ENCODE data around the gene MCM8. TPM values are rescaled to one million over a fixed set of nuclear protein-coding genes. Genes with fewer than 3 reads are reported as not detected.

MCM8 gene
- 1 to 10 TPM; 3.9 to 5.2 (median 4.5) TPM for total RNA-seq

DNA sequence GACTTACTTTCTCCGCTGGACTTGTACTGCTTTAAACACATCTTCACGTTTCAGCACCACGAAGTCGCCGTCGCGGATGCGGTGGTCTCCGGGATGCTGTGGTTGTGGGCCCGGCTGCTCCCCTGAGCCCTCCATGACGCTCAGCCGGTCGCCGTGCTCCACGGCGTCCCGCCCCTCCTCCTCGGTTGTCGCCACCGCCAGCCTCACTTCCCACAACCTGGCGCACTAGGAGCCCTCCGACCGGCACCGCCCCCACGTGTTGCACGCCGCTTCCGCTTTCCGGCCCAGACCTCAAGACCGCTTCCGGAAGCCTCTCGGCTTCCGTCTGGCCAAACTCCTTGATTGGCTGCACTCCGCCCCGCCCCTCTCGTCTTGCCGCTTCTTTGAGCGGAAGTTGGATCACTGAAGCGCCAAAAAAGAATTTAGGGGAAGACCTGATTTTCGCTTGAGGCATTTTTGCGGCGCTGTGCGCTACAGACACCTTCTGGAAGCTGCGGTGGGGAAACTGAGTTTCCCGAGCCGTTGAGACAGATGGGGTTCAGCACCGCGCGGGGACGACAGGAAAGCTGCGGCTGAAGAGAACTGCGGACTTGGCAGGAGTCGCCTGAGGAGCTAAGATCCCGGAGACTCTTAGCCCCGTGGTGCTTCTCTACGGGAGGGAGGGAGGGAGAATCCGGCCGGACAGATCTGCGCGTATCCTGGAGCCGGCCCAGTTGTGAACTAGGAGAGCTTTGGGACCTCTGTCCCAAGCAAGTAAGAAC, at the start of gene MCM8, which contains the start of gene TRMT6:
TSS of gene MCM8 (plus strand) at position 382 of the 761 bp plus-strand sequence. CDS start 1,364 bp downstream, outside the sequence.
TSS of gene TRMT6 (minus strand) at position 263 of the 761 bp plus-strand sequence. CDS start at position 135, 128 bp downstream.
- 0 to 1% methylated on average over 23 to 48 of the region's 61 CpGs for WGBS, 2 donors
- Histone ChIP-seq H3K4me1 (peaks cover 12 to 14% of the 10 kb centered on the region in 2 donors), H3K27me3 (no peaks in the 10 kb centered on the region), H3K9me3 (no peaks in the 10 kb centered on the region), H3K36me3 (peaks cover under 1 to 4% of the 10 kb centered on the region in 2 donors), H3K4me3 (replicated peaks in 1 of 3) (peak within 1 kb of the TSS; percentile 34 to 85 (median 58)), H3K27ac (peak within 1 kb of the TSS in 2 of 3 donors; percentile 7 to 52)
- intact Hi-C loops (cut with DNase I) = no loop called here
- TF ChIP-seq, protein P1, sequence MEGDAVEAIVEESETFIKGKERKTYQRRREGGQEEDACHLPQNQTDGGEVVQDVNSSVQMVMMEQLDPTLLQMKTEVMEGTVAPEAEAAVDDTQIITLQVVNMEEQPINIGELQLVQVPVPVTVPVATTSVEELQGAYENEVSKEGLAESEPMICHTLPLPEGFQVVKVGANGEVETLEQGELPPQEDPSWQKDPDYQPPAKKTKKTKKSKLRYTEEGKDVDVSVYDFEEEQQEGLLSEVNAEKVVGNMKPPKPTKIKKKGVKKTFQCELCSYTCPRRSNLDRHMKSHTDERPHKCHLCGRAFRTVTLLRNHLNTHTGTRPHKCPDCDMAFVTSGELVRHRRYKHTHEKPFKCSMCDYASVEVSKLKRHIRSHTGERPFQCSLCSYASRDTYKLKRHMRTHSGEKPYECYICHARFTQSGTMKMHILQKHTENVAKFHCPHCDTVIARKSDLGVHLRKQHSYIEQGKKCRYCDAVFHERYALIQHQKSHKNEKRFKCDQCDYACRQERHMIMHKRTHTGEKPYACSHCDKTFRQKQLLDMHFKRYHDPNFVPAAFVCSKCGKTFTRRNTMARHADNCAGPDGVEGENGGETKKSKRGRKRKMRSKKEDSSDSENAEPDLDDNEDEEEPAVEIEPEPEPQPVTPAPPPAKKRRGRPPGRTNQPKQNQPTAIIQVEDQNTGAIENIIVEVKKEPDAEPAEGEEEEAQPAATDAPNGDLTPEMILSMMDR (IDR thresholded peaks at IDR 0.05) = no peak
- peak in 1 of 2 donors; percentile 50 for TF ChIP-seq POLR2A (IDR thresholded peaks at IDR 0.05)
- DNase-seq = peak; percentile 98

DNA sequence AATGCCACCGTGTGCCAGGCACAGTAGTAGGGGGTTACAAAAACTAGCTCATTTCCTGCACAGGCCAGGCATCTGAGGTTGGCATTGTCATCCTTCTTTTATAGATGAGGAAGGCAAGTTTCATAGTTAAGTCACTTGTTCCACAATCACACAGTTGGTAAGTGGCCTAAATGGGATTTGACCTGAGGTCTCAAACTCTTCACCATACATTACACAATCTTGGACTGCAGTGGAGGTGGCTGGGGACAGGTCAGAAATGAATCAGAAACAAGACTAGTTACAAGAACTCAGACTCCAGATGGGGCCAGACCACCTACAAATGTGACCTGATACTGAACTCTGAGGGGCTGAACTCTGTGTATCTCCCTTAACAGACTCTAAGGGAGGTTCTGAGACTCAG, 49.5 kb upstream of the MCM8 start:
- Histone ChIP-seq H3K27ac (no peak overlapping the region), H3K36me3 (no peaks in the 10 kb centered on the region), H3K27me3 (no peaks in the 10 kb centered on the region), H3K4me3 (replicated peaks in 1 of 3) (no peak overlapping the region), H3K4me1 (no peaks in the 10 kb centered on the region), H3K9me3 (no peaks in the 10 kb centered on the region)
- intact Hi-C loops (cut with DNase I) = no loop called here
- 82 to 83% methylated on average over 1 of the region's 1 CpG for WGBS, 2 donors
- TF ChIP-seq, protein P1 (IDR thresholded peaks at IDR 0.05) = no peak
- TF ChIP-seq POLR2A (IDR thresholded peaks at IDR 0.05) = no peak
- DNase-seq = no peak

DNA sequence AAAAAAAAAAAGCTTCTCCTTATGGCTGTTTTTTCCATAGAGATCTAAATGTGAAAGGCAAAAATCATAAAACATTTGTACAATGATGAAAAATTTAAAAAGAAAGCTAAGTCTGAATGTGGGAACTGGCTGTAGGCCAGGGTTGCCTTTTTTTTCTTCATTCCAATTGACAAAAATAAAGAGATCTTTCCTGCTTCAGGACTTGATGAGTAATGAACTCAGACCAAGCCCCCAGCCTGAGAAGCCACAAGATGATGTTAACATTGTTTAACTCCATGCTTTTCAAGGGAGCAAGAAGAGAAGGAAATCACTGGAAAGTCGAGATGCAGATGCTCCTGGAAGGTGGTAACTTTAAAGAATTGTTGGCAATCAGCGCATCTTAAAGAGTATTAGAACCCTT, 41.5 kb upstream of the MCM8 start:
- 65 to 70% methylated on average over 2 of the region's 2 CpGs for WGBS, 2 donors
- intact Hi-C loops (cut with DNase I) = no loop called here
- TF ChIP-seq, protein P1 (IDR thresholded peaks at IDR 0.05) = no peak
- TF ChIP-seq POLR2A (IDR thresholded peaks at IDR 0.05) = no peak
- H3K4me3 ChIP-seq (replicated peaks in 1 of 3) = no peak overlapping the region
- H3K9me3 ChIP-seq = no peaks in the 10 kb centered on the region
- no peaks in the 10 kb centered on the region for H3K27me3 ChIP-seq
- no peaks in the 10 kb centered on the region for H3K36me3 ChIP-seq
- peaks cover 0 to 5% of the 10 kb centered on the region in 2 donors for H3K4me1 ChIP-seq
- DNase-seq = no peak
- no peak overlapping the region for H3K27ac ChIP-seq

DNA sequence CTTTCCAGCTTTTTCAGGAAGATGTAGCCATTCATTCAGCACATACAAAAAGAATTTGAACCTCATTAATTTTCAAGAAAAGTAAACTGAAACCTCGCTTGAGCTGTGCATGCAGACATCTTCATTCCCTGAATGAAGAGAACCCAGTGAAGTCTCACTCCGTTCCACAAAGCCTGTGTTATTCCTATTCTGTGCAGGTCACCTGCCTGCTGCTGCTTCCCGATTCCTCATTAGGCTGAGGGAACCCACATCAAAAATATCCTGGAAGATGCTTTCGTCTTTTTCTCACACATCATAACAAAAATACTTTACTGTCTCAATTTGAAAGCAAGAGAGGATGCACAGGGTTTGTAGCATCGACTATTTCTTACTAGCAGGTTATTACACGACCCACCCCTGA, 40.3 kb upstream of the MCM8 start:
- TF ChIP-seq, protein P1 (IDR thresholded peaks at IDR 0.05) = no peak
- TF ChIP-seq POLR2A (IDR thresholded peaks at IDR 0.05) = no peak
- DNase-seq = no peak
- intact Hi-C loops (cut with DNase I) = no loop called here
- Histone ChIP-seq H3K27me3 (no peaks in the 10 kb centered on the region), H3K4me3 (replicated peaks in 1 of 3) (no peak overlapping the region), H3K27ac (no peak overlapping the region), H3K4me1 (peaks cover 0 to 5% of the 10 kb centered on the region in 2 donors), H3K9me3 (no peaks in the 10 kb centered on the region), H3K36me3 (no peaks in the 10 kb centered on the region)
- 70 to 71% methylated on average over 6 of the region's 6 CpGs for WGBS, 2 donors

DNA sequence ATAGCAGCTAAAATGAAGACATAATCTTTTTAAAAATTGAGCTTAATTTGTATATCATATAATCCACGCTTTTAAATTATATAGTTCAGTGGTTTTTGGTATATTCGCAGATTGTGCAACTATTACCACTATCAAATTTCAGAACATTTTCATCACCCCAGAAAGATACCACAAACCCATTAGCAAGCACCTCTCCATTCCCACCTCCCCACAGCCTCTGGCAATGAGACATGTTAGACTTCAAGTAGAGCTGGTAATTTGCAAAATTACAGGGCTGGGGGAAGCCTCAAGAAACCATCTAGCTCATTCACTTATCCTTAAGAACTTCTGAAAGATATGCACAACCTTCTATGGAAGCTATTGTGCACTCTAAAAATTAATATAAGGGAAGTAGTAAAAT, 37.3 kb upstream of the MCM8 start:
- intact Hi-C loops (cut with DNase I) = no loop called here
- no peak overlapping the region for H3K4me3 ChIP-seq (replicated peaks in 1 of 3)
- WGBS, 2 donors = 93 to 94% methylated on average over 2 of the region's 2 CpGs
- H3K27me3 ChIP-seq = no peaks in the 10 kb centered on the region
- no peak overlapping the region for H3K27ac ChIP-seq
- H3K9me3 ChIP-seq = no peaks in the 10 kb centered on the region
- H3K4me1 ChIP-seq = peaks cover 0 to 5% of the 10 kb centered on the region in 2 donors
- H3K36me3 ChIP-seq = no peaks in the 10 kb centered on the region
- DNase-seq = no peak
- TF ChIP-seq, protein P1 (IDR thresholded peaks at IDR 0.05) = no peak
- TF ChIP-seq POLR2A (IDR thresholded peaks at IDR 0.05) = no peak

Measured in thyroid gland (tissue), 4 donors.